Measurements from ENCODE around the gene FAM180B.

DNA sequence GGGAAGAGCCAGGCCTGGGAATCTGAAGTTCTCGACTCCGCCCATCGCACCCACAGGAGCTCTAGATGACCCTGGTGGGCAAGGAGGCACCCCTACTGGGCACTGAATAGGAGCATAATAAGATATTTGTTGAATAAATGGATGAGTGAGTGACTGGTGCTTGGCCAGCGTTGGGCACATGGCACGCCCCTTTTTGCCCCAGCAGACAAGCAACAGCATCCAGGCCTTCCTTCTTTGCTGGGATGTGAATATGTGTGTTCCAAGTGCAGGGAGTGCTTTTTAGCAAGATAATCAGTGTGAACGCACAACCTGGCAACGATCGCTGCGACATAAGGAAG lies 33.1 kb upstream of the FAM180B start:
- TF ChIP-seq ARNT (IDR thresholded peaks at IDR 0.05) (no peak), SUZ12 (IDR thresholded peaks at IDR 0.05) (no peak), ELF4 (IDR thresholded peaks at IDR 0.05) (no peak), SP1 (IDR thresholded peaks at IDR 0.05) (no peak), FOXA1 (IDR thresholded peaks at IDR 0.05) (no peak), HDGF (IDR thresholded peaks at IDR 0.05; ENCODE audit: borderline replicate concordance) (no peak), BHLHE40 (IDR thresholded peaks at IDR 0.05; ENCODE audit: borderline replicate concordance) (no peak), FOXM1 (IDR thresholded peaks at IDR 0.05; ENCODE audit: borderline replicate concordance) (no peak), CTBP1 (IDR thresholded peaks at IDR 0.05; ENCODE audit: borderline replicate concordance) (no peak), FOXK2 (IDR thresholded peaks at IDR 0.05) (no peak), L3MBTL2 (conservative IDR thresholded peaks at IDR 0.05) (no peak)
- TF ChIP-seq, protein P1, sequence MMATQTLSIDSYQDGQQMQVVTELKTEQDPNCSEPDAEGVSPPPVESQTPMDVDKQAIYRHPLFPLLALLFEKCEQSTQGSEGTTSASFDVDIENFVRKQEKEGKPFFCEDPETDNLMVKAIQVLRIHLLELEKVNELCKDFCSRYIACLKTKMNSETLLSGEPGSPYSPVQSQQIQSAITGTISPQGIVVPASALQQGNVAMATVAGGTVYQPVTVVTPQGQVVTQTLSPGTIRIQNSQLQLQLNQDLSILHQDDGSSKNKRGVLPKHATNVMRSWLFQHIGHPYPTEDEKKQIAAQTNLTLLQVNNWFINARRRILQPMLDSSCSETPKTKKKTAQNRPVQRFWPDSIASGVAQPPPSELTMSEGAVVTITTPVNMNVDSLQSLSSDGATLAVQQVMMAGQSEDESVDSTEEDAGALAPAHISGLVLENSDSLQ (IDR thresholded peaks at IDR 0.05), result peak; percentile 72

All from HEK293T (cell line).